ENCODE results near the gene TBPL2.
"Not testable (repeated sequence)": the region's sequence is repeated elsewhere in the genome, so short reads cannot be mapped to it uniquely, and the experiment has no call there.

The TBPL2 gene

GRCh38 chr14:55440385-55440784 lies at the start of gene TBPL2:
TBPL2 (minus strand) TSS chr14:55440616; CDS start chr14:55440449, 167 bp downstream.
- DNase-seq, result no peak

GRCh38 chr14:55488204-55488603 lies 47.8 kb upstream of the TBPL2 start:
- no peak for DNase-seq

- DNase-seq, result no peak
Observed at GRCh38 chr14:55482936-55483605, 42.7 kb upstream of the TBPL2 start.

GRCh38 chr14:55481769-55482168 lies 41.4 kb upstream of the TBPL2 start:
- DNase-seq, result no peak

- no peak for DNase-seq
Observed at GRCh38 chr14:55477680-55478079, 37.3 kb upstream of the TBPL2 start.

GRCh38 chr14:55476448-55476847 lies 36.0 kb upstream of the TBPL2 start:
- not testable (repeated sequence) for DNase-seq

- DNase-seq, result no peak
Observed at GRCh38 chr14:55473786-55474185, 33.4 kb upstream of the TBPL2 start.

- no peak for DNase-seq
Observed at GRCh38 chr14:55470025-55470424, 29.6 kb upstream of the TBPL2 start.

- DNase-seq, result no peak
Observed at GRCh38 chr14:55467307-55467706, 26.9 kb upstream of the TBPL2 start.

- no peak for DNase-seq
Observed at GRCh38 chr14:55458800-55459515, 18.5 kb upstream of the TBPL2 start.

- no peak for DNase-seq
Observed at GRCh38 chr14:55457496-55457895, 17.1 kb upstream of the TBPL2 start.

- DNase-seq, result not testable (repeated sequence)
Observed at GRCh38 chr14:55456411-55456810, 16.0 kb upstream of the TBPL2 start.

GRCh38 chr14:55454264-55455002 lies 14.0 kb upstream of the TBPL2 start:
- peak; percentile 67 for DNase-seq

GRCh38 chr14:55451950-55452349 lies 11.5 kb upstream of the TBPL2 start:
- DNase-seq, result no peak

GRCh38 chr14:55451398-55451797 lies 11.0 kb upstream of the TBPL2 start:
- peak; percentile 43 for DNase-seq

- no peak for DNase-seq
Observed at GRCh38 chr14:55450987-55451386, 10.6 kb upstream of the TBPL2 start.

GRCh38 chr14:55450539-55450938 lies 10.1 kb upstream of the TBPL2 start:
- DNase-seq, result no peak

GRCh38 chr14:55450124-55450523 lies 9.7 kb upstream of the TBPL2 start:
- peak; percentile 30 for DNase-seq

- no peak for DNase-seq
Observed at GRCh38 chr14:55449116-55449515, 8.7 kb upstream of the TBPL2 start.

GRCh38 chr14:55448141-55448614 lies 7.8 kb upstream of the TBPL2 start:
- no peak for DNase-seq

GRCh38 chr14:55446833-55447232 lies 6.4 kb upstream of the TBPL2 start:
- DNase-seq, result no peak

GRCh38 chr14:55446127-55446736 lies 5.8 kb upstream of the TBPL2 start:
- peak; percentile 66 for DNase-seq

- no peak for DNase-seq
Observed at GRCh38 chr14:55441286-55441685, 870 bp upstream of the TBPL2 start.

Data from RPMI8226 (cell line).